ENCODE data around the gene ANO6. TPM values are rescaled to one million over a fixed set of nuclear protein-coding genes. Genes with fewer than 3 reads are reported as not detected.

Gene ANO6
- total RNA-seq, 4 donors from 2014 or later, result 16.9 to 23.0 (median 20.4) TPM

DNA sequence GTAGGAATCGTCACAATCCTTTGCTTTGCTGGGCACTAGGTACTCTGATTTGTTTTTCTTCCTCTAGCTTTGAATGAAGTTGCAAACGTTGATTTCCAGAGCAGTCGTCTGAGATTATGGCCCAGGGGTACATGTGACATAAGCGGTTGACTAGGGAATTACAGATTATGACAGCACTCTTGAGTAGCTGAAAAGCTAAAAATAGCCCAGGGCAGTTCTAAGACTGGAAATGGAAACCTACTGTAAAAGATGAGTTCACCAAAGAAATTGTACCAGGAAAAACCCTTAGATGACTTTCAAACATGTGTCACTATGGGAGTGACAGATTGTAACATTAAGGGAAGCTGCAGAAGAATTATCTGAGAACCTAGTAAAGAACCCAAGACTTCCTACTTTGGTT, 108.5 kb downstream of the ANO6 start:
- Histone ChIP-seq H3K4me3 (no peak overlapping the region), H3K27ac (no peak overlapping the region), H3K4me1 (peaks cover 0 to 6% (median 0%) of the 10 kb centered on the region in 4 donors), H3K36me3 (no peaks in the 10 kb centered on the region), H3K27me3 (no peaks in the 10 kb centered on the region), H3K9me3 (no peaks in the 10 kb centered on the region)
- WGBS, 2 donors (ENCODE audit: low coverage in 1 of 2), result 50 to 60% methylated on average over 4 of the region's 4 CpGs
- intact Hi-C loops (cut with DNase I; ENCODE audit: low total_unique reads), result no loop called here
- no peak for DNase-seq
- in situ Hi-C loops (cut with MboI; ENCODE audit: low pct_ligation_motif_present in 1 of 4, low pct_unique_long_range_greater_than_20kb in 1 of 4, low sequenced_read_pairs in 3 of 4), result no loop called here
- no peak for TF ChIP-seq POLR2AphosphoS5 (IDR thresholded peaks at IDR 0.05)
- TF ChIP-seq EP300 (IDR thresholded peaks at IDR 0.05; ENCODE audit: low read depth), result no peak
- TF ChIP-seq, protein P1, sequence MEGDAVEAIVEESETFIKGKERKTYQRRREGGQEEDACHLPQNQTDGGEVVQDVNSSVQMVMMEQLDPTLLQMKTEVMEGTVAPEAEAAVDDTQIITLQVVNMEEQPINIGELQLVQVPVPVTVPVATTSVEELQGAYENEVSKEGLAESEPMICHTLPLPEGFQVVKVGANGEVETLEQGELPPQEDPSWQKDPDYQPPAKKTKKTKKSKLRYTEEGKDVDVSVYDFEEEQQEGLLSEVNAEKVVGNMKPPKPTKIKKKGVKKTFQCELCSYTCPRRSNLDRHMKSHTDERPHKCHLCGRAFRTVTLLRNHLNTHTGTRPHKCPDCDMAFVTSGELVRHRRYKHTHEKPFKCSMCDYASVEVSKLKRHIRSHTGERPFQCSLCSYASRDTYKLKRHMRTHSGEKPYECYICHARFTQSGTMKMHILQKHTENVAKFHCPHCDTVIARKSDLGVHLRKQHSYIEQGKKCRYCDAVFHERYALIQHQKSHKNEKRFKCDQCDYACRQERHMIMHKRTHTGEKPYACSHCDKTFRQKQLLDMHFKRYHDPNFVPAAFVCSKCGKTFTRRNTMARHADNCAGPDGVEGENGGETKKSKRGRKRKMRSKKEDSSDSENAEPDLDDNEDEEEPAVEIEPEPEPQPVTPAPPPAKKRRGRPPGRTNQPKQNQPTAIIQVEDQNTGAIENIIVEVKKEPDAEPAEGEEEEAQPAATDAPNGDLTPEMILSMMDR (IDR thresholded peaks at IDR 0.05), result no peak
- no peak for TF ChIP-seq POLR2A (IDR thresholded peaks at IDR 0.05)

GRCh38 chr12:45326358-45326975, 110.6 kb downstream of the ANO6 start:
- no peak for DNase-seq
- H3K36me3 ChIP-seq, result peaks cover 0 to 2% (median 0%) of the 10 kb centered on the region in 4 donors
- in situ Hi-C loops (cut with MboI; ENCODE audit: low pct_ligation_motif_present in 1 of 4, low pct_unique_long_range_greater_than_20kb in 1 of 4, low sequenced_read_pairs in 3 of 4), result no loop called here
- H3K27ac ChIP-seq, result no peak overlapping the region
- H3K27me3 ChIP-seq, result no peaks in the 10 kb centered on the region
- 87 to 90% methylated on average over 2 to 3 of the region's 3 CpGs for WGBS, 2 donors (ENCODE audit: low coverage in 1 of 2)
- intact Hi-C loops (cut with DNase I; ENCODE audit: low total_unique reads), result no loop called here
- H3K4me3 ChIP-seq, result no peak overlapping the region
- TF ChIP-seq EP300 (IDR thresholded peaks at IDR 0.05; ENCODE audit: low read depth) (no peak), POLR2A (IDR thresholded peaks at IDR 0.05) (no peak), POLR2AphosphoS5 (IDR thresholded peaks at IDR 0.05) (no peak)
- TF ChIP-seq, protein P1 (IDR thresholded peaks at IDR 0.05), result no peak
- H3K9me3 ChIP-seq, result no peaks in the 10 kb centered on the region
- H3K4me1 ChIP-seq, result peaks cover 0 to 6% (median 0%) of the 10 kb centered on the region in 4 donors

DNA sequence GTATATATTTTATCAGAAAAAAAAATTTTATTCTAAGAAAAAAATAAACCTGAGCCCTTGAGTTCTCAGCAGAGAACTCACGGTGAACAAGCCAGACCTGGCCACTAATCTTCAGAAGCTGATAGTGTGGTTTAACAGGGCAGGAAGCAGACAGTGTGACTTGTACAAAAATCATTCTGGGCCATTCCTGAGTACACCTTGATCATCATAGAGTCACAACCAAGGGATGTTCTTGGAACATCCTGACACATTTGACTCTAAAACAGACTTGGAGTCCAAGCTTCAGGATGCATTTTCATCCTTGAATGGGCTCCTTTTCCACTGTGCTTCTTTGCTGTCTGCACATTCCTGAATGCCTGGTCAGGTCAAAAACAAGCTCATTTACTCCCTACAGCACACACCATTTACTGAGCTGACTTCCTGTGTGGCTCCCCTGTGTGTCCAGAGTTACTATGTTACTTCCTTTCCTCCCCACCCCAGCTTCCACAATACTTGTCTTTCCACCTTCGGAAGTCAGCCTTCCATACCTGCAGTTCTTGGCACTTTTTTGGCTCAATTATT, 112.0 kb downstream of the ANO6 start:
- no peak overlapping the region for H3K4me3 ChIP-seq
- intact Hi-C loops (cut with DNase I; ENCODE audit: low total_unique reads), result no loop called here
- no peak for DNase-seq
- in situ Hi-C loops (cut with MboI; ENCODE audit: low pct_ligation_motif_present in 1 of 4, low pct_unique_long_range_greater_than_20kb in 1 of 4, low sequenced_read_pairs in 3 of 4), result no loop called here
- TF ChIP-seq, protein P1 (IDR thresholded peaks at IDR 0.05), result no peak
- WGBS, 2 donors (ENCODE audit: low coverage in 1 of 2), result 75 to 100% methylated on average over 2 of the region's 2 CpGs
- peaks cover 0 to 6% (median 0%) of the 10 kb centered on the region in 4 donors for H3K4me1 ChIP-seq
- H3K9me3 ChIP-seq, result no peaks in the 10 kb centered on the region
- no peaks in the 10 kb centered on the region for H3K27me3 ChIP-seq
- H3K27ac ChIP-seq, result no peak overlapping the region
- peaks cover 0 to 2% (median 0%) of the 10 kb centered on the region in 4 donors for H3K36me3 ChIP-seq

- WGBS, 2 donors (ENCODE audit: low coverage in 1 of 2), result 100% methylated on average over 1 of the region's 1 CpG; no CpG with 5 or more reads in 1 of the 2 donors
- TF ChIP-seq EP300 (IDR thresholded peaks at IDR 0.05; ENCODE audit: low read depth) (no peak), POLR2A (IDR thresholded peaks at IDR 0.05) (no peak), POLR2AphosphoS5 (IDR thresholded peaks at IDR 0.05) (no peak)
- TF ChIP-seq, protein P1 (IDR thresholded peaks at IDR 0.05), result no peak
These were observed 113.3 kb downstream of the ANO6 start for GRCh38 chr12:45329238-45329637.

More at GRCh38 chr12:45329238-45329637, 113.3 kb downstream of the ANO6 start:
- DNase-seq, result no peak
- in situ Hi-C loops (cut with MboI; ENCODE audit: low pct_ligation_motif_present in 1 of 4, low pct_unique_long_range_greater_than_20kb in 1 of 4, low sequenced_read_pairs in 3 of 4), result no loop called here
- Histone ChIP-seq H3K27me3 (no peaks in the 10 kb centered on the region), H3K27ac (no peak overlapping the region), H3K9me3 (no peaks in the 10 kb centered on the region), H3K4me1 (peaks cover 0 to 6% (median 0%) of the 10 kb centered on the region in 4 donors), H3K36me3 (peaks cover 0 to 2% (median 0%) of the 10 kb centered on the region in 4 donors), H3K4me3 (no peak overlapping the region)
- intact Hi-C loops (cut with DNase I; ENCODE audit: low total_unique reads), result no loop called here
